Prostate gland (tissue), 2 donors: ENCODE results near the gene SCRT2.

ENCODE experiments used
- CTCF ChIP-seq, 4 experiments: fragments of 200-600 bp in 2 of 4; fragments of 450-650 bp in 2 of 4; sonication (generic) in 2 of 4; IDR thresholded peaks; 1 replicate in 3 of 4; 2 replicates in 1 of 4; pipeline ENCODE4 v1.5.1; 2016 to 2019; ENCODE audit warnings: antibody characterized with exemption in 4 of 4, mild to moderate bottlenecking in 2 of 4, moderate library complexity in 2 of 4
- POLR2A ChIP-seq: fragments of 450-650 bp; IDR thresholded peaks from one replicate; pipeline ENCODE4 v1.6.1; 2016; ENCODE audit warnings: antibody characterized with exemption, mild to moderate bottlenecking
- POLR2AphosphoS5 ChIP-seq: sonication (generic); formaldehyde crosslinking; IDR thresholded peaks from one replicate; pipeline ENCODE4 v1.6.1; 2017; ENCODE audit warnings: antibody characterized with exemption

DNA sequence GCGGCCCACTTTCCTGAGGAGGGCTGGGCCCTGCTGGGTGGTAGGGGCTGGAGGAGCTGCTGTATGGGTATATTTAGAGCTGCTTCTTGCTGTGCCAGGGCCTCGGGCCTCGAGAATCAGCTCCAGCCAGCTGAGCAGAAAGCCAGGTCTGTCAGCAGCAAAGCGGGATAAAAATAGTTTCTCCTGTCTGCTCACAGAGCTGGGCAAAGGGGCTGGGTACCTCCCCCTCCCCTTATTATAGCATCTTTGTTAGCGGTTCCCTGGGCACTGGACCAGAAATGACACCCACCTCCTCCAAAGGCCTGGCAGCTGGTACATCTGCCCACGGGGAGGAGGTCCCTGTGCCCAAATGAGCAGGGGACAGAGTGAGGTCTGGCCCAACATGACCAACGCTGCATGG, 6.0 kb downstream of the SCRT2 start:
- TF ChIP-seq POLR2AphosphoS5 (no peak), CTCF (IDR thresholded peaks at IDR 0.05) (no peak), POLR2A (no peak)
